Measurements from ENCODE around the gene SETD1B.
"Not testable (repeated sequence)": the region's sequence is repeated elsewhere in the genome, so short reads cannot be mapped to it uniquely, and the experiment has no call there.

The SETD1B gene

DNA sequence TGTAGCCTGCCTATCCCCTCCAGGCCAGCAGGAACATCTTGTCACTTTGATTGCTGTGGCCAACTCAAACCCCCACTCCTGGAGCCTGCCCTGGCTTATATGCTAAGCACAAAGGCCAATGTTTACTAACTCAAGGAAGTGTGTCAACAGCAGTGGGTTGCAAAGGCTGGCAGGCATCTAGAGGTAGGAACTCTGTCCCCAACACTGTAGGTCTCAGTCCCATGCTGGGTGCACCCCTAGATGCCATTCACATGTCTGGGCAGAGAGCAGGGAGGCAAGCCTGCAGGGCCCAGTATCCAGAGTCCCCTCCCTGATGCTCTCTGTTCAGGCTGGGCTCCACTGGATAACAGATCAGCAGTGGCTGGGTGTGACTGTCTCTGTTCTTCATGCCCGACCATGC is 56.4 kb downstream of the SETD1B start:
- no peak for DNase-seq

DNA sequence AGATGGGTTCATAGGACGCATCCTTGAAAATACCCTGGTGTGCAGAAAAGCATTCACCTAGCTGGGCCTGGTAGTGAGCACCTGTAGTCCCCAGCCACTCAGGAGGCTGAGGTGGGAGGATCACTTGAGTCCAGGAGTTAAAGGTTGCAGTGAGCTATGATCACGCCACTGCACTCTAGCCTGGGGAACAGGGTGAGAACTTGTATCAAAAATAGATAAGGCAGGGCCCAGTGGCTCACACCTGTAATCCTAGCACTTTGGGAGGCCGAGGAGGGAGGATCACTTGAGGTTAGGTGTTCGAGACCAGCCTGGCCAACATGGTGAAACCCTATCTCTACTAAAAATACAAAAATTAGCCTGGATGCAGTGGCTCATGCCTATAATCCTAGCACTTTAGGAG is 56.9 kb downstream of the SETD1B start:
- not testable (repeated sequence) for DNase-seq

DNA sequence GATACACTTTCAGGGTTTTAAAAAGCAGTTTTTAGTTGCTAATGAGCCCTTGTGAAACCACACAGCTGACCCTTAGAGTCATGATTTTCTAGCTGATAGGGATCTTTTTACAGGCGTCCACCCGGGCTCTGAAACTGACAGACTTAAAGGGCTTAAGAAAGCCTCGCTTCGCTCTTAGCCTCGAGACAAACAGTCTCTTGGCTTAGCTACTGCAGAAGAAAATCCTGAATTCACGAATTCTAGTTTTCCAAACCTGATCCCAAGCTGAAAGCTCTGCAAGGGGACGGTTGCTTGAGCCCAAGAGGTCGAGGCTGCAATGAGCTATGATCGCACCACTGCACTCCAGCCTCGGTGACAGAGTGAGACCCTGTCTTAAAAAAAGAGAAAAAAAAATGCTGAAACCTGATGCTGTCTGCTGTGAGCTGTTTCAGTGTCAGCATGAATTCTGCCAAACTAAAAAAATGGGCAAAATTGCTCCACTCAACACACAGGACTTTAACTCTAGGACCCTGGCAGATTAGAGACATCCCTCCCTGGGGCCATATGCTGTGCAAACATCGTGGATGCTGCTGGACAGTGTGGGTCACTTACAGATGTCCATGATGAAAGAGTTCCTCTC is 57.9 kb downstream of the SETD1B start:
- DNase-seq = no peak

DNA sequence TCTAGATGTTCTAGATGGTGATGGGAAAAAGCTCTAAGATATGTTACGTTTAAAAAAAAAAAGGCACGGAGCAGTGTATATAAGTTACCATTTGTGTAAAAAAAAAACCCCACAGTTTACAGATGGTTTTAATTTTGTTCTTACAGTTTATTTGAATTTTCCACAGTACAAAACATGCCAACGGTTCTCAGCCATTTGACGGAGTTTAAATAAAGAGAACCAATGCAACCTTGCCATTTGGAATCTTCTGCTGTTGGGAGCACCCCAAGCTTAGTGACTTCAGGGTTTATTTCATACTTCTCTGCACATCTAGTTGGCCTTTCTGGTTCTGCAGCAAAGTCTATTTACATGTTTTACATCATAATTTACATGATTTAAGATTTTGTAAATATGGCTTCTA is 62.5 kb downstream of the SETD1B start:
- no peak for DNase-seq

DNA sequence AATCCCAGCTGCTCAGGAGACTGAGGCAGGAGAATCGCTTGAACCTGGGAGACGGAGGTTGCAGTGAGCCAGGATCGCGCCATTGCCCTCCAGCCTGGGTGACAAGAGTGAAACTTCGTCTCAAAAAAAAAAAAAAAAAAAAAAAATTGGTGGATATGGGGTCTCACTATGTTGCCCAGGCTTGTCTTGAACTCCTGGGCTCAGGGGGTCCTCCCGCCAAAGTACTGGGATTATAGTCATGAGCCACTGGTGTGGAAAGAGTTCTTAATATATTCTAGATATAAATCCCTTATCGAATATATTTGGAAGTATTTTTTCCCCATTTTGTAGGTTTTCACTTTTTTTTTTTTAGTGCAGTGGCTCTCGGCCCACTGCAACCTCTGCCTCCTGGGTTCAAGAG is 65.4 kb downstream of the SETD1B start:
- not testable (repeated sequence) for DNase-seq

DNA sequence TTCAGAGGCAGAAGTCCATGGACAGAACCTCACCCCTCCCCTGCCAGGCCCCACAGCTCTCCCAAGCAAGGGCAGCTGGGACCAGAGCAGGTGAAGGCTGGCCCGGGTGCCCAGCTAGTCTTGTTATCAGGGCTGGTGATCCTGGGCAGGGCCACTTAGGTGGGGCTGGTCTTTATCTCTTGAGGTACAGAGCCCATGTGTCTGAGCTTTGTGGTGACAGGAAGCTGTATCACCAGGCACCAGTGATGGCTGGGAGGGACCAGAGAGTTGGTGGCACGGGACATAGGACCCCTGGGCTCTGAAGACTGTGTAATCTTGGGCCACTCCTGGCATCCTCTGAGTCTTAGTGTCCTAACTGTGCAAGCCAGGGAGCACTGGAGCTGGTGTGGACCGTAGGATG is 67.7 kb downstream of the SETD1B start:
- DNase-seq = no peak

DNA sequence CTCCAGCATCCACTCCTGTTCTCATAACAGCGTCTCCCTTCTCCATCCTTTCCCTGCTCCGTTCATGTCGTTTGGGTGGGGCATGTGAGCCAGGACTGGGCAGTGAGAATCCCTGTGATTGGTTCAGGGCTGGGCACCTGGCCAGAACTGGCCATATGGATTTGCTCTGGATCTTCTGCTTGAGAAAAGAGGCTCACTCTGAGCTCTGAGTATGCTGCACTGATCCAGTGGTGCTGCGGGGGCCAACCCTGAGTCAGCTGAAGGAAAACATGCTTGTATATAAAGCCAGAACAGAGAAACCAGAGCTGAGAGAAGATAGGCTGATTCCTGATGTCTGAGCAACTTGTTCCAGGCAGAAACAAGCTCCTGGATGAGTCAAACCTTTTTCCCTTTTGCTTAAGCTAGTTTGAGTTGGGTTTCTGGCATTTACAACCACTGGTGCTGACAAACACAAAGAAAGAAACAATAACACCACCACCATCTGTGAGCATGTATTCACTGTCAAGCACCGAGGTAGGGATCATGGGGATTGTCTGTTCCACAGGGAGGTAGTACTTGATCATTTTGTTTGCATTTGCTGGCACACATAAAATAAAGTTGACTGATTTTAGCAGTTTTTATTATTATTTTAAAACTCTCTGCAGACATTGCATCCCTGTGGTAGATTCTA is 68.9 kb downstream of the SETD1B start:
- DNase-seq = no peak

DNA sequence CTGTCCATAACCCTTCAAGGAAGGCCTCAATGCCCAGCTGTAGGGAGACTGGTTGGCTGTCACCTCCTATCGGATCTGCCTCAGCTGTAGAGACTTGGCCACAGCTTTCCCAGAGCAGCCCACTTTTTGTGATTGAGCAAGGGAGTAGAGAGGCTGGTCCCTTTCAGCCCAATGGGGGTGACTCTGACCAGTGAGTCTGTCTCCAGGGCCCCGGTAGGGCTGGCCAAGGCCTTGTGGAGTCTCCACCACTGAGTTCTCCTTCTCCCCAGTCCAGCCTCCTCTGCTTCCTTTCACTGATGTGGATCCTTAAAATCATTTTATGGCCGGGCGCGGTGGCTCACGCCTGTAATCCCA is 69.4 kb downstream of the SETD1B start:
- no peak for DNase-seq

DNA sequence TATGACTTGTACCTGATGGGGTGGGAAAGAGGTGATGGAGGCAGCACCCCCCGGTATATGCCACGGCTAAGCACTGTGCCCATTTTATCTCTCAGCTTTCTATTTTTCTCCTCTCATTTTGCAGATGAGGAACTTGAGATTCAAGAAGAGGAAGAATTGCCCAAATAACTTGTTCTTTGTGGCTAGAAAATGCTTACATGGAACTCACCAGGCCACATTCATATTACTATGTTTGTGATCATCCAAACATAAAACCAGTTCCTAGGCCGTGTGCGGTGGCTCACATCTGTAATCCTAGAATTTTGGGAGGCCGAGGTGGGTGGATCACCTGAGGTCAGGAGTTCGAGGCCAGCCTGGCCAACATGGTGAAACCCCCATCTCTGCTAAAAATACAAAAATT is 70.3 kb downstream of the SETD1B start:
- no peak for DNase-seq

DNA sequence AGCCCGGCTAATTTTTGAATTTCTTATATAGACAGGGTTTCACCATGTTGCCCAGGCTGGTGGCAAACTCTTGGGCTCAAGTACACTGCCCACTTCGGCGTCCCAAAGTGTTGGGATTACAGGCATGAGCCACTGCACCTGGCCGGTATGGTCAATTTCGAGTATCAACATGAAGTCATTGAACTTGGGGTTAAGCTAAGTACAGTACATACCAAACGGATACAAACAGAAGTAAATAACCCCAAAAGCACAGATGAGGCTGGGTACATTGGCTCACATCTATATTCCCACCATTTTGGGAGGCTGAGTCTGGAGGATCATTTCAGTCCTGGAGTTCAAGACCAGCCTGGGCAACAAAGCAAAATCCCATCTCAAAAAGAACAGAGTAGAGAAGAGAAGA is 71.8 kb downstream of the SETD1B start:
- no peak for DNase-seq

DNA sequence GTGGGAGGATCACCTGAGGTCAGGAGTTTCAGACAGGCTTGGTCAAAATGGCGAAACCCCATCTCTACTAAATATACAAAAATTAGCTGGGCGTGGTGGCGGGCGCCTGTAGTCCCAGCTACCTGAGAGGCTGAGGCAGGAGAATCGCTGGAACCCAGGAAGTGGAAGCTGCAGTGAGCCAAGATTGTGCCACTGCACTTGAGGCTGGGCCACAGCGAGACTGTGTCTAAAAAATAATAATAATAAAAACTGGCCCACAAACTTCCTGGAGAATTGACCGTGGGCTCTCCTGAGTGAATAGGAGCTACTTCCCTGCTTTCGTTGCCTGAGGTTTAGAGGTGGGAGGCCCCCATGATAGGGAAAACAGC is 72.3 kb downstream of the SETD1B start:
- DNase-seq = not testable (repeated sequence)
